MM.1S (cell line): ENCODE measurements around the gene PLCG2.
A peak's percentile ranks its signal among the peaks of the same experiment; 100 is the strongest.

ENCODE experiments used
- DNase-seq: peaks from one replicate; pipeline ENCODE4 v3.0.0-alpha.2; 2015
- H2AFZ ChIP-seq: fragments of 300-600 bp; sonication (generic); 2 replicates; pipeline ENCODE4 v1.6.0; 2016; ENCODE audit warnings: antibody characterized with exemption, low read length
- H3F3A ChIP-seq: fragments of 300-600 bp; sonication (generic); 2 replicates; pipeline ENCODE4 v1.6.1; 2016; ENCODE audit warnings: mild to moderate bottlenecking, antibody characterized with exemption, low read length, moderate library complexity, mixed read lengths; ENCODE audit not compliant: insufficient read depth
- H3K27ac ChIP-seq: fragments of 300-600 bp; sonication (generic); 2 replicates; pipeline ENCODE4 v1.5.1; 2016; ENCODE audit warnings: mild to moderate bottlenecking, low read length
- H3K27me3 ChIP-seq: fragments of 300-600 bp; sonication (generic); replicated peaks from 2 replicates; pipeline ENCODE4 v1.6.0; 2016; ENCODE audit warnings: low read length; ENCODE audit not compliant: insufficient read depth
- H3K36me3 ChIP-seq: fragments of 300-600 bp; sonication (generic); replicated peaks from 2 replicates; pipeline ENCODE4 v1.6.1; 2016; ENCODE audit warnings: mild to moderate bottlenecking, low read length, mixed read lengths; ENCODE audit not compliant: insufficient read depth
- H3K4me1 ChIP-seq: fragments of 300-600 bp; sonication (generic); 2 replicates; pipeline ENCODE4 v1.6.1; 2016; ENCODE audit warnings: low read length, mixed read lengths
- H3K4me2 ChIP-seq: fragments of 300-600 bp; sonication (generic); 2 replicates; pipeline ENCODE4 v1.6.0; 2016; ENCODE audit warnings: low read depth, low read length
- H3K4me3 ChIP-seq: fragments of 300-600 bp; sonication (generic); 2 replicates; pipeline ENCODE4 v1.5.1; 2016; ENCODE audit warnings: low read length, mixed read lengths
- H3K79me2 ChIP-seq: fragments of 300-600 bp; sonication (generic); 2 replicates; pipeline ENCODE4 v1.6.1; 2016; ENCODE audit warnings: mixed run types, low read length, mixed read lengths
- H3K9ac ChIP-seq: fragments of 300-600 bp; sonication (generic); 2 replicates; pipeline ENCODE4 v1.6.1; 2016; ENCODE audit warnings: low read length, mixed read lengths
- H3K9me2 ChIP-seq: fragments of 300-600 bp; sonication (generic); replicated peaks from 2 replicates; pipeline ENCODE4 v1.6.1; 2016; ENCODE audit warnings: mild to moderate bottlenecking, low read length, mixed read lengths; ENCODE audit not compliant: insufficient read depth
- H3K9me3 ChIP-seq: fragments of 300-600 bp; sonication (generic); replicated peaks from 2 replicates; pipeline ENCODE4 v1.6.1; 2016; ENCODE audit warnings: mild to moderate bottlenecking, low read length, mixed read lengths; ENCODE audit not compliant: insufficient read depth
- H4K20me1 ChIP-seq: fragments of 300-600 bp; sonication (generic); 2 replicates; pipeline ENCODE4 v1.6.1; 2016; ENCODE audit warnings: mild to moderate bottlenecking, low read length, moderate library complexity, mixed read lengths; ENCODE audit not compliant: insufficient read depth
- CTCF ChIP-seq: fragments of 300-600 bp; sonication (generic); IDR thresholded peaks from 2 replicates; pipeline ENCODE4 v1.5.1; 2016; ENCODE audit warnings: antibody characterized with exemption, low read length, mixed read lengths
- EZH2 ChIP-seq: fragments of 300-600 bp; sonication (generic); optimal IDR thresholded peaks from 2 replicates; pipeline ENCODE3; 2017; ENCODE audit warnings: low read depth, mild to moderate bottlenecking, antibody characterized with exemption, low read length, mixed read lengths
- EZH2phosphoT487 ChIP-seq: fragments of 300-600 bp; sonication (generic); IDR thresholded peaks from 2 replicates; pipeline ENCODE4 v1.6.1; 2018; ENCODE audit warnings: antibody characterized with exemption, low read length

Gene PLCG2

DNA sequence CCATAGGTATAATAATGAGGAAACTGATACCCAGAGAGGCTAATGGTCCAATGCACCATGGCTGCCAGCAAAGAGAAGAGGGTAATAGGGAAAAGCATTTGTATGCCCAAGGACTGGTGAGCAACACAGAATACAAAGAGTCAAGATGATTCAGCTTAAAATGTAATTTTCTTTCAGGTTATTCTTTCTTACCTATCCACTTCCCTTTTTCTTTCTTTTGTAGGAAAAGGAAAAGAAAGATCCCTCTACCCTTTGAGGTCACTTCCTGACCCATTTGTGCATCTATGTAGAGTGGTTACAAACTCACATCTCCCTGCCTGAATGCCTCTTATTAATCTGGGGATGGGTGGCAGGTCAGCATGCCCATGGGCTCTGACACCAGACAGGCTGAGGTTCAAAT lies 3.5 kb upstream of the PLCG2 start:
- Histone ChIP-seq H3K79me2 (peaks cover 12% of the 10 kb centered on the region), H3K9me2 (no peaks in the 10 kb centered on the region), H4K20me1 (no peaks in the 10 kb centered on the region), H3K27ac (no peak overlapping the region), H2AFZ (no peak overlapping the region), H3K4me1 (no peaks in the 10 kb centered on the region), H3K4me2 (no peak overlapping the region), H3K4me3 (no peak overlapping the region), H3K36me3 (no peaks in the 10 kb centered on the region), H3K9ac (no peak overlapping the region), H3K9me3 (no peaks in the 10 kb centered on the region), H3K27me3 (no peaks in the 10 kb centered on the region), H3F3A (no peaks in the 10 kb centered on the region)
- TF ChIP-seq EZH2phosphoT487 (no peak), EZH2 (no peak), CTCF (no peak)
- DNase-seq = no peak

- Histone ChIP-seq H3K36me3 (no peaks in the 10 kb centered on the region), H3K4me2 (no peak overlapping the region), H2AFZ (no peak overlapping the region), H3K27me3 (no peaks in the 10 kb centered on the region), H4K20me1 (no peaks in the 10 kb centered on the region), H3K79me2 (peaks cover 22% of the 10 kb centered on the region), H3K9me2 (no peaks in the 10 kb centered on the region), H3K4me3 (no peak overlapping the region), H3K27ac (no peak overlapping the region), H3K9me3 (no peaks in the 10 kb centered on the region), H3K4me1 (no peaks in the 10 kb centered on the region), H3F3A (no peaks in the 10 kb centered on the region), H3K9ac (no peak overlapping the region)
- DNase-seq = no peak
- no peak for TF ChIP-seq EZH2
- TF ChIP-seq CTCF = no peak
- TF ChIP-seq EZH2phosphoT487 = no peak
Measured at GRCh38 chr16:81778231-81778630, 860 bp upstream of the PLCG2 start.

GRCh38 chr16:81779536-81780320 lies 637 bp downstream of the PLCG2 start:
- TF ChIP-seq CTCF (no peak), EZH2phosphoT487 (no peak), EZH2 (no peak)
- Histone ChIP-seq H3K4me1 (no peaks in the 10 kb centered on the region), H3K4me3 (peak overlapping the region; percentile 70), H3K36me3 (no peaks in the 10 kb centered on the region), H3K9me2 (no peaks in the 10 kb centered on the region), H2AFZ (no peak overlapping the region), H3F3A (no peaks in the 10 kb centered on the region), H3K79me2 (peaks cover 26% of the 10 kb centered on the region), H3K4me2 (peak overlapping the region; percentile 83), H3K27ac (no peak overlapping the region), H3K9me3 (no peaks in the 10 kb centered on the region), H3K27me3 (no peaks in the 10 kb centered on the region), H4K20me1 (no peaks in the 10 kb centered on the region), H3K9ac (peak overlapping the region; percentile 54)
- no peak for DNase-seq
